ENCODE measurements around the gene ABCA5. TPM values are rescaled to one million over a fixed set of nuclear protein-coding genes. Genes with fewer than 3 reads are reported as not detected.
"Not testable (repeated sequence)": the region's sequence is repeated elsewhere in the genome, so short reads cannot be mapped to it uniquely, and the experiment has no call there.

Gene ABCA5
- total RNA-seq, 1 donor from 2014 or later: 11.6 TPM

- FAIRE-seq: no peak
- Histone ChIP-seq H3K36me3 (ENCODE audit: control insufficient read depth, insufficient read depth, low read length) (no peaks in the 10 kb centered on the region), H3K4me3 (ENCODE audit: low read depth, low read length) (no peak overlapping the region), H3K27me3 (ENCODE audit: control insufficient read depth, insufficient read depth, low read length) (no peaks in the 10 kb centered on the region)
- TF ChIP-seq CTCF (IDR thresholded peaks at IDR 0.05; ENCODE audit: insufficient read depth, low read length, severe bottlenecking): no peak
- DNase-seq (ENCODE audit: low read depth): no peak
Measured at GRCh38 chr17:69314246-69315065, 12.5 kb downstream of the ABCA5 start.

- no peak overlapping the region for H3K4me3 ChIP-seq (ENCODE audit: low read depth, low read length)
- TF ChIP-seq CTCF (IDR thresholded peaks at IDR 0.05; ENCODE audit: insufficient read depth, low read length, severe bottlenecking): no peak
- H3K36me3 ChIP-seq (ENCODE audit: control insufficient read depth, insufficient read depth, low read length): no peaks in the 10 kb centered on the region
- DNase-seq (ENCODE audit: low read depth) (no peak), FAIRE-seq (no peak)
- H3K27me3 ChIP-seq (ENCODE audit: control insufficient read depth, insufficient read depth, low read length): no peaks in the 10 kb centered on the region
Measured at GRCh38 chr17:69305177-69305576, 21.8 kb downstream of the ABCA5 start.

- FAIRE-seq (no peak), DNase-seq (ENCODE audit: low read depth) (no peak)
- no peaks in the 10 kb centered on the region for H3K36me3 ChIP-seq (ENCODE audit: control insufficient read depth, insufficient read depth, low read length)
- no peaks in the 10 kb centered on the region for H3K27me3 ChIP-seq (ENCODE audit: control insufficient read depth, insufficient read depth, low read length)
- TF ChIP-seq CTCF (IDR thresholded peaks at IDR 0.05; ENCODE audit: insufficient read depth, low read length, severe bottlenecking): no peak
- H3K4me3 ChIP-seq (ENCODE audit: low read depth, low read length): no peak overlapping the region
Measured at GRCh38 chr17:69302682-69303081, 24.3 kb downstream of the ABCA5 start.

GRCh38 chr17:69300222-69300621 is 26.7 kb downstream of the ABCA5 start:
- DNase-seq (ENCODE audit: low read depth) (no peak), FAIRE-seq (no peak)
- Histone ChIP-seq H3K4me3 (ENCODE audit: low read depth, low read length) (no peak overlapping the region), H3K36me3 (ENCODE audit: control insufficient read depth, insufficient read depth, low read length) (no peaks in the 10 kb centered on the region), H3K27me3 (ENCODE audit: control insufficient read depth, insufficient read depth, low read length) (no peaks in the 10 kb centered on the region)
- TF ChIP-seq CTCF (IDR thresholded peaks at IDR 0.05; ENCODE audit: insufficient read depth, low read length, severe bottlenecking): no peak

- FAIRE-seq: not testable (repeated sequence)
Measured at GRCh38 chr17:69298120-69298722, 28.7 kb downstream of the ABCA5 start.

GRCh38 chr17:69287168-69287567 is 39.8 kb downstream of the ABCA5 start:
- Histone ChIP-seq H3K4me3 (ENCODE audit: low read depth, low read length) (no peak overlapping the region), H3K36me3 (ENCODE audit: control insufficient read depth, insufficient read depth, low read length) (no peaks in the 10 kb centered on the region), H3K27me3 (ENCODE audit: control insufficient read depth, insufficient read depth, low read length) (no peaks in the 10 kb centered on the region)
- FAIRE-seq (peak; percentile 64), DNase-seq (ENCODE audit: low read depth) (peak; percentile 83)
- no peak for TF ChIP-seq CTCF (IDR thresholded peaks at IDR 0.05; ENCODE audit: insufficient read depth, low read length, severe bottlenecking)

More at GRCh38 chr17:69298120-69298722, 28.7 kb downstream of the ABCA5 start:
- not testable (repeated sequence) for H3K4me3 ChIP-seq (ENCODE audit: low read depth, low read length); DNase-seq (ENCODE audit: low read depth); H3K36me3 ChIP-seq (ENCODE audit: control insufficient read depth, insufficient read depth, low read length); H3K27me3 ChIP-seq (ENCODE audit: control insufficient read depth, insufficient read depth, low read length)
